NOMO-1 (cell line): ENCODE data around the gene SH3BP1.
"Not testable (repeated sequence)": the region's sequence is repeated elsewhere in the genome, so short reads cannot be mapped to it uniquely, and the experiment has no call there.

ENCODE experiments used
- DNase-seq, 2 experiments: peaks; one replicate each; lab custom pipeline; 2025; ENCODE audit not compliant: unreplicated experiment in 2 of 2; lab: John Stamatoyannopoulos, UW

Gene SH3BP1

GRCh38 chr22:37639070-37639760 is at the start of gene SH3BP1:
Gene SH3BP1, plus strand, starts transcription at chr22:37639669. Its CDS starts 119 bp downstream, at chr22:37639788.
- DNase-seq: peak; percentile 33 to 38

GRCh38 chr22:37591081-37591480 is 48.4 kb upstream of the SH3BP1 start:
- DNase-seq: not testable (repeated sequence)

- DNase-seq: no peak
Observed at GRCh38 chr22:37591823-37592404, 47.6 kb upstream of the SH3BP1 start.

GRCh38 chr22:37594237-37594636 is 45.2 kb upstream of the SH3BP1 start:
- DNase-seq: no peak

GRCh38 chr22:37599153-37599552 is 40.3 kb upstream of the SH3BP1 start:
- no peak for DNase-seq

- DNase-seq: no peak
Observed at GRCh38 chr22:37601203-37601539, 38.3 kb upstream of the SH3BP1 start.

- DNase-seq: peak; percentile 85 to 99
Observed at GRCh38 chr22:37601540-37602442, 37.7 kb upstream of the SH3BP1 start.

- not testable (repeated sequence) for DNase-seq
Observed at GRCh38 chr22:37602546-37603277, 36.8 kb upstream of the SH3BP1 start.

GRCh38 chr22:37604074-37604473 is 35.4 kb upstream of the SH3BP1 start:
- DNase-seq: no peak

- no peak for DNase-seq
Observed at GRCh38 chr22:37604875-37605274, 34.6 kb upstream of the SH3BP1 start.

GRCh38 chr22:37607010-37607934 is 32.2 kb upstream of the SH3BP1 start:
- DNase-seq: peak; percentile 58 to 64

GRCh38 chr22:37607935-37608476 is 31.5 kb upstream of the SH3BP1 start:
- no peak for DNase-seq

- peak; percentile 98 to 99 for DNase-seq
Observed at GRCh38 chr22:37608477-37609239, 30.8 kb upstream of the SH3BP1 start, which contains the start of gene GGA1. Gene GGA1, plus strand, starts transcription at chr22:37608834. Its CDS starts 27 bp downstream, at chr22:37608861.

- DNase-seq: peak in 1 of 2 experiments; percentile 32
Observed at GRCh38 chr22:37609240-37610152, 30.0 kb upstream of the SH3BP1 start.

- not testable (repeated sequence) for DNase-seq
Observed at GRCh38 chr22:37610153-37610475, 29.4 kb upstream of the SH3BP1 start.

- peak in 1 of 2 experiments; percentile 39 for DNase-seq
Observed at GRCh38 chr22:37610480-37611129, 28.9 kb upstream of the SH3BP1 start.

GRCh38 chr22:37611207-37611606 is 28.3 kb upstream of the SH3BP1 start:
- DNase-seq: no peak
